H9 (cell line): ENCODE measurements around the gene DOK1. TPM values are rescaled to one million over a fixed set of nuclear protein-coding genes. Genes with fewer than 3 reads are reported as not detected.

Experiments
- DNase-seq: peaks from one replicate; pipeline ENCODE4 v3.0.0-alpha.2; 2017
- H2AFZ ChIP-seq: one replicate; pipeline ENCODE4 v1.6.1; 2013; ENCODE audit warnings: mild to moderate bottlenecking, low read length, control low read depth, moderate library complexity
- H2AK5ac ChIP-seq: 2 replicates; pipeline ENCODE4 v1.6.1; 2013; ENCODE audit warnings: low read length, control low read depth, mixed read lengths; ENCODE audit not compliant: insufficient read length
- H2BK120ac ChIP-seq: one replicate; pipeline ENCODE4 v1.6.1; 2013; ENCODE audit warnings: low read depth, mild to moderate bottlenecking, low read length, control low read depth, inconsistent platforms; ENCODE audit not compliant: poor library complexity, severe bottlenecking
- H2BK12ac ChIP-seq: 2 replicates; pipeline ENCODE4 v1.6.1; 2013; ENCODE audit warnings: low read length, control low read depth, mixed read lengths, low read depth; ENCODE audit not compliant: insufficient read length
- H2BK15ac ChIP-seq: 2 replicates; pipeline ENCODE4 v1.6.1; 2013; ENCODE audit warnings: low read depth, low read length, control low read depth
- H2BK20ac ChIP-seq: one replicate; pipeline ENCODE4 v1.6.1; 2013; ENCODE audit warnings: low read depth, mild to moderate bottlenecking, low read length, control low read depth, inconsistent platforms; ENCODE audit not compliant: poor library complexity, severe bottlenecking
- H2BK5ac ChIP-seq: 2 replicates; pipeline ENCODE4 v1.6.1; 2013; ENCODE audit warnings: low read length, control low read depth, mixed read lengths; ENCODE audit not compliant: insufficient read length
- H3K14ac ChIP-seq: 2 replicates; pipeline ENCODE4 v1.6.1; 2013; ENCODE audit warnings: low read length, control low read depth; ENCODE audit not compliant: insufficient read depth
- H3K18ac ChIP-seq: 2 replicates; pipeline ENCODE4 v1.6.1; 2013; ENCODE audit warnings: low read depth, mild to moderate bottlenecking, mixed read lengths, low read length, control low read depth; ENCODE audit not compliant: insufficient read length
- H3K23ac ChIP-seq: 2 replicates; pipeline ENCODE4 v1.6.1; 2013; ENCODE audit warnings: low read length, control low read depth, mixed read lengths, low read depth; ENCODE audit not compliant: insufficient read length
- H3K23me2 ChIP-seq: 2 replicates; pipeline ENCODE4 v1.6.1; 2013; ENCODE audit warnings: low read depth, mild to moderate bottlenecking, mixed read lengths, low read length, control low read depth; ENCODE audit not compliant: insufficient read length, poor library complexity, severe bottlenecking
- H3K27ac ChIP-seq: 2 replicates; pipeline ENCODE4 v1.5.1; 2013; ENCODE audit warnings: low read length, control low read depth, mixed read lengths, low read depth; ENCODE audit not compliant: insufficient read length
- H3K27me3 ChIP-seq: 2 replicates; pipeline ENCODE4 v1.6.1; 2013; ENCODE audit warnings: low read length, control low read depth, inconsistent platforms; ENCODE audit not compliant: insufficient read depth
- H3K4ac ChIP-seq: 2 replicates; pipeline ENCODE4 v1.6.1; 2013; ENCODE audit warnings: low read depth, mild to moderate bottlenecking, control low read depth, inconsistent platforms, low read length, moderate library complexity
- H3K4me1 ChIP-seq: 2 replicates; pipeline ENCODE4 v1.6.1; 2013; ENCODE audit warnings: low read length, control low read depth, inconsistent platforms; ENCODE audit not compliant: insufficient read depth
- H3K4me2 ChIP-seq: 2 replicates; pipeline ENCODE4 v1.6.1; 2013; ENCODE audit warnings: low read length, control low read depth, mixed read lengths; ENCODE audit not compliant: insufficient read length, insufficient read depth
- H3K56ac ChIP-seq: 2 replicates; pipeline ENCODE4 v1.6.1; 2013; ENCODE audit warnings: low read depth, mild to moderate bottlenecking, mixed read lengths, low read length, control low read depth; ENCODE audit not compliant: insufficient read length
- H3K79me1 ChIP-seq: 2 replicates; pipeline ENCODE4 v1.6.1; 2013; ENCODE audit warnings: low read depth, mild to moderate bottlenecking, moderate library complexity, low read length, control low read depth, inconsistent platforms; ENCODE audit not compliant: insufficient read depth, poor library complexity, severe bottlenecking
- H3K79me2 ChIP-seq: 2 replicates; pipeline ENCODE4 v1.6.1; 2013; ENCODE audit warnings: low read length, control low read depth, inconsistent platforms; ENCODE audit not compliant: insufficient read depth
- H3K9ac ChIP-seq: 2 replicates; pipeline ENCODE4 v1.6.1; 2013; ENCODE audit warnings: low read length, control low read depth, mixed read lengths; ENCODE audit not compliant: insufficient read length; ENCODE audit errors: extremely low read depth
- H3K9me3 ChIP-seq: one replicate; pipeline ENCODE4 v1.6.1; 2013; ENCODE audit warnings: low read depth, low read length, inconsistent platforms; ENCODE audit not compliant: control insufficient read depth
- H3T11ph ChIP-seq: one replicate; pipeline ENCODE4 v1.6.1; 2013; ENCODE audit warnings: mild to moderate bottlenecking, low read length, control low read depth, inconsistent platforms
- H4K20me1 ChIP-seq: one replicate; pipeline ENCODE4 v1.6.1; 2013; ENCODE audit not compliant: control insufficient read depth, insufficient read length, insufficient read depth
- H4K5ac ChIP-seq: 2 replicates; pipeline ENCODE4 v1.6.1; 2013; ENCODE audit warnings: low read depth, mild to moderate bottlenecking, mixed read lengths, low read length, control low read depth; ENCODE audit not compliant: insufficient read length
- H4K8ac ChIP-seq: replicated peaks from 2 replicates; pipeline ENCODE4 v1.6.1; 2013; ENCODE audit warnings: low read length, control low read depth, mixed read lengths, low read depth; ENCODE audit not compliant: insufficient read length
- H4K91ac ChIP-seq: 2 replicates; pipeline ENCODE4 v1.6.1; 2013; ENCODE audit warnings: low read depth, mild to moderate bottlenecking, moderate library complexity, mixed read lengths, low read length, control low read depth; ENCODE audit not compliant: insufficient read length
- H3K27ac Mint-ChIP-seq, 3 experiments: 2 replicates in 2 of 3; 3 replicates in 1 of 3; pipeline ENCODE4 v1.8.0; 2020 to 2021; ENCODE audit warnings: mixed read lengths in 3 of 3, mild to moderate bottlenecking in 1 of 3, moderate library complexity in 1 of 3
- H3K27me3 Mint-ChIP-seq: 2 replicates; pipeline ENCODE4 v1.8.0; 2021; ENCODE audit warnings: low read depth, mild to moderate bottlenecking, moderate library complexity, mixed read lengths
- H3K36me3 Mint-ChIP-seq, 3 experiments: 2 replicates in 2 of 3; 3 replicates in 1 of 3; pipeline ENCODE4 v1.8.0; 2020 to 2021; ENCODE audit warnings: low read depth in 3 of 3, mixed read lengths in 3 of 3; ENCODE audit not compliant: insufficient read depth in 1 of 3
- H3K4me1 Mint-ChIP-seq, 2 experiments: 2 replicates each; pipeline ENCODE4 v1.8.0; 2020; ENCODE audit warnings: mixed read lengths in 2 of 2
- H3K4me3 Mint-ChIP-seq, 2 experiments: 2 replicates in 1 of 2; 3 replicates in 1 of 2; pipeline ENCODE4 v1.8.0; 2020 to 2021; ENCODE audit warnings: mild to moderate bottlenecking in 2 of 2, mixed read lengths in 2 of 2, moderate library complexity in 1 of 2
- H3K9me3 Mint-ChIP-seq, 2 experiments: 2 replicates in 1 of 2; 3 replicates in 1 of 2; pipeline ENCODE4 v1.8.0; 2020; ENCODE audit warnings: mild to moderate bottlenecking in 2 of 2, mixed read lengths in 2 of 2, moderate library complexity in 1 of 2
- WGBS: extraction: QIAGEN DNeasy Blood & Tissue Kit; methylation state at CpG from one replicate; pipeline ENCODE4 v1.1.7; 2013; ENCODE audit warnings: missing lambda C conversion rate, low lambda C conversion rate, mixed read lengths; ENCODE audit not compliant: insufficient read length; ENCODE audit errors: extremely low coverage; 5-methylcytosine and 5-hydroxymethylcytosine counted together
- total RNA-seq: library from RNA; stranded (reverse); gene quantifications from 2 replicates; pipeline ENCODE4 v1.2.1, GENCODE V29; 2021
- TF ChIP-seq, protein P1 (sequence below): fragments of 200-600 bp; sonication (generic); conservative IDR thresholded peaks from 3 replicates; pipeline ENCODE4 v1.8.0; 2021; ENCODE audit warnings: antibody characterized with exemption, mild to moderate bottlenecking

DOK1 gene
- total RNA-seq, 1 experiment from 2014 or later: 16.0 TPM

DNA sequence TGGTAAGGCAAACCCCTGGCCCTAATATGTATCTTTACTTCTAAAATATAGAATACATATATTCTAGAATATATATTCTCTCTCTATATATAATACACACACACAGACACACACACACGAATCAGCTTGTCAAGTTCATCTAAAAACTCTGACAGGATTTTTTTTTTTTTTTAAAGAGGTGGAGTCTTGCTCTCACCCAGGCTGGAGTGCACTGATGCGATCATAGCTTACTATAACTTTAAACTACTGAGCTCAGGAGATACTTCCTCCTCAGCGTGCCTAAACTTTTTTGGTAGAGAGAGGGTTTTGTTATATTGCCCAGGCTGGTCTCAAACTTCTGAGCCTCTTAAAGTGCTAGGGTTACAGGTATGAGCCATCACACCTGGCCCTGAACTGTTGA, 45.2 kb downstream of the DOK1 start:
- Mint-ChIP-seq H3K27me3 (peaks cover 6% of the 10 kb centered on the region), H3K9me3 (no peaks in the 10 kb centered on the region), H3K27ac (no peak overlapping the region), H3K4me1 (no peaks in the 10 kb centered on the region), H3K4me3 (no peak overlapping the region), H3K36me3 (no peaks in the 10 kb centered on the region; a peak in 1 of 7 replicates)
- Histone ChIP-seq H2AK5ac (no peak overlapping the region), H3K4ac (no peak overlapping the region), H2BK12ac (no peak overlapping the region), H2BK15ac (no peak overlapping the region), H3K4me1 (no peaks in the 10 kb centered on the region), H2BK120ac (no peak overlapping the region), H3K4me2 (no peak overlapping the region), H4K20me1 (no peaks in the 10 kb centered on the region), H3K56ac (no peak overlapping the region), H2AFZ (no peak overlapping the region), H3K9me3 (no peaks in the 10 kb centered on the region), H2BK20ac (no peak overlapping the region), H4K8ac (no peak overlapping the region), H3K9ac (no peak overlapping the region), H3K23ac (no peak overlapping the region), H3T11ph (no peak overlapping the region), H3K27me3 (no peaks in the 10 kb centered on the region), H3K23me2 (no peaks in the 10 kb centered on the region), H3K14ac (no peak overlapping the region), H3K27ac (no peak overlapping the region), H4K5ac (no peak overlapping the region), H2BK5ac (no peak overlapping the region), H3K79me1 (no peaks in the 10 kb centered on the region), H4K91ac (no peak overlapping the region), H3K18ac (no peak overlapping the region), H3K79me2 (no peaks in the 10 kb centered on the region)
- TF ChIP-seq, protein P1, sequence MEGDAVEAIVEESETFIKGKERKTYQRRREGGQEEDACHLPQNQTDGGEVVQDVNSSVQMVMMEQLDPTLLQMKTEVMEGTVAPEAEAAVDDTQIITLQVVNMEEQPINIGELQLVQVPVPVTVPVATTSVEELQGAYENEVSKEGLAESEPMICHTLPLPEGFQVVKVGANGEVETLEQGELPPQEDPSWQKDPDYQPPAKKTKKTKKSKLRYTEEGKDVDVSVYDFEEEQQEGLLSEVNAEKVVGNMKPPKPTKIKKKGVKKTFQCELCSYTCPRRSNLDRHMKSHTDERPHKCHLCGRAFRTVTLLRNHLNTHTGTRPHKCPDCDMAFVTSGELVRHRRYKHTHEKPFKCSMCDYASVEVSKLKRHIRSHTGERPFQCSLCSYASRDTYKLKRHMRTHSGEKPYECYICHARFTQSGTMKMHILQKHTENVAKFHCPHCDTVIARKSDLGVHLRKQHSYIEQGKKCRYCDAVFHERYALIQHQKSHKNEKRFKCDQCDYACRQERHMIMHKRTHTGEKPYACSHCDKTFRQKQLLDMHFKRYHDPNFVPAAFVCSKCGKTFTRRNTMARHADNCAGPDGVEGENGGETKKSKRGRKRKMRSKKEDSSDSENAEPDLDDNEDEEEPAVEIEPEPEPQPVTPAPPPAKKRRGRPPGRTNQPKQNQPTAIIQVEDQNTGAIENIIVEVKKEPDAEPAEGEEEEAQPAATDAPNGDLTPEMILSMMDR: no peak
- no CpG with 5 or more reads among the region's 3 CpGs for WGBS
- no peak for DNase-seq
